Thymus (tissue), 11 donors: Measurements from ENCODE around the gene NLRC3. TPM values are rescaled to one million over a fixed set of nuclear protein-coding genes. Genes with fewer than 3 reads are reported as not detected.

Experiments used
- DNase-seq, 9 donors: peaks; one replicate each; pipeline ENCODE4 v3.0.0-alpha.2; 2013; ENCODE audit warnings: low spot score in 9 of 9, low read depth in 6 of 9, missing footprints in 1 of 9
- H3K27ac ChIP-seq, 2 donors: one replicate each; pipeline ENCODE4 v1.5.1; 2013; ENCODE audit warnings: control low read depth in 1 of 2, low read depth in 1 of 2, low read length in 1 of 2, mild to moderate bottlenecking in 1 of 2, moderate library complexity in 1 of 2
- H3K27me3 ChIP-seq, 2 donors: one replicate each; pipeline ENCODE4 v1.5.1; 2013; ENCODE audit warnings: low read length in 1 of 2; ENCODE audit not compliant: control insufficient read depth in 2 of 2, insufficient read depth in 1 of 2
- H3K36me3 ChIP-seq, 2 donors: one replicate each; pipeline ENCODE4 v1.5.1; 2013; ENCODE audit warnings: low read length in 1 of 2, mild to moderate bottlenecking in 1 of 2, moderate library complexity in 1 of 2; ENCODE audit not compliant: control insufficient read depth in 2 of 2, insufficient read depth in 2 of 2
- H3K4me1 ChIP-seq, 2 donors: one replicate each; pipeline ENCODE4 v1.5.1; 2013; ENCODE audit warnings: low read length in 2 of 2; ENCODE audit not compliant: control insufficient read depth in 2 of 2, insufficient read depth in 2 of 2
- H3K4me3 ChIP-seq, 2 donors: one replicate each; pipeline ENCODE4 v1.5.1; 2013; ENCODE audit warnings: low read length in 2 of 2, control low read depth in 1 of 2, mild to moderate bottlenecking in 1 of 2
- H3K9me3 ChIP-seq, 2 donors: one replicate each; pipeline ENCODE4 v1.5.1; 2013; ENCODE audit warnings: low read length in 1 of 2, mild to moderate bottlenecking in 1 of 2; ENCODE audit not compliant: control insufficient read depth in 2 of 2, insufficient read depth in 1 of 2
- WGBS: extraction: QIAGEN DNeasy Blood & Tissue Kit; methylation state at CpG from one replicate; pipeline ENCODE4 v1.1.7; 2013; 5-methylcytosine and 5-hydroxymethylcytosine counted together
- polyA plus RNA-seq: library from polyadenylated mRNA; stranded (reverse); fragments of 200-250 nt; gene quantifications from one replicate; pipeline ENCODE4 v1.2.3, GENCODE V29; 2013
- total RNA-seq: library from RNA; stranded (reverse); fragments of 120-200 nt; gene quantifications from one replicate; pipeline ENCODE4 v1.2.4, GENCODE V29; 2013
- donor health status: healthy.

NLRC3 gene
- total and polyA plus RNA-seq, 2 donors, result 11.9 to 18.8 TPM

DNA sequence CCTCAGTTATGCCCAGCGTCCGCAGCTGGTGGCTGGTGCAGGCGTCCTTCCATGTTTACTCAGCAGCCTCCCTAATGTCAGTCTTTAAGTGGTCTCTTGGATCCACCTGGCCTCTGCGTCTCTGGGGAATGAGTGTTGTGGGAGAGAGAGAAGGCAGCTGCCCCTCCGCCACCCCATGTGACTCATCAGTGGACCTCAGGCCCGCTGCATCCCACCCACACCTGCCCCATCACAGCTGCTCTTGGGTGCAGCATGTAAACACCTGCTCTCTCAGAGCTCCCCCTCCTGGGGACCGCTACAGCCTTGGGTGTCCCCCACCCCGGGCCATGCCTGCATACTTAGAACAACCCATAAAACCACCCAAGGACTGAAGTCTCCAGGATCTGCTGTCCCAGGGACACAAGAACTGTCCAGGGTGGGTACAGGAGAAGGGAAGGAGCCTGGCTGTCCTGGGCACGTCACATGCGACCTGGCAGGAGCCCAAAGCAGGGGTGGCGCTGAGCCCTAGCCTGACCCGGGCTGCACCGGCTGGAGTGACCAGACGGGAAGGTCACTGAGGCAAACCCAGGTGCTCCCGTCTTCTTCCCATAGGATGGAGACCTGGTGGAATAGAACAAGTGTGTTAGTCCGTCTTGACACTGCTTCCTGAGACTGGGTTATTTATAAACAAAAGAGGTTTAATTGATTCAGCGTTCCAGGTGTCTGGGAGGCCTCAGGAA is 86.1 kb downstream of the NLRC3 start:
- Histone ChIP-seq H3K4me1 (no peaks in the 10 kb centered on the region), H3K36me3 (peaks cover 7 to 20% of the 10 kb centered on the region in 2 donors), H3K27ac (no peak overlapping the region), H3K9me3 (no peaks in the 10 kb centered on the region), H3K4me3 (no peak overlapping the region), H3K27me3 (no peaks in the 10 kb centered on the region)
- no peak for DNase-seq
- WGBS, result 82% methylated on average over 17 of the region's 17 CpGs

Other genes with a start within 250 kb of the NLRC3 start
- gene OR2C1, start 221.5 kb downstream of the NLRC3 start, total RNA-seq, result 0.14 TPM
- 0.21 TPM for gene OR2C1, start 221.5 kb downstream of the NLRC3 start, polyA plus RNA-seq
- gene ZSCAN32, start 176.4 kb downstream of the NLRC3 start, total RNA-seq, result 19.7 TPM
- gene ZSCAN32, start 176.4 kb downstream of the NLRC3 start, polyA plus RNA-seq, result 16.3 TPM
- gene ZNF174, start 176.2 kb downstream of the NLRC3 start, total RNA-seq, result 9.0 TPM
- 7.0 TPM for gene ZNF174, start 176.2 kb downstream of the NLRC3 start, polyA plus RNA-seq
- gene ZNF597, start 133.9 kb downstream of the NLRC3 start, total RNA-seq, result 2.5 TPM
- gene ZNF597, start 133.9 kb downstream of the NLRC3 start, polyA plus RNA-seq, result 2.3 TPM
- 8.6 TPM for gene NAA60, start 133.7 kb downstream of the NLRC3 start, total RNA-seq
- gene NAA60, start 133.7 kb downstream of the NLRC3 start, polyA plus RNA-seq, result 36.0 TPM
- gene C16orf90, start 81.9 kb downstream of the NLRC3 start, total RNA-seq, result not detected
- not detected for gene C16orf90, start 81.9 kb downstream of the NLRC3 start, polyA plus RNA-seq
- 18.4 TPM for gene CLUAP1, start 76.4 kb downstream of the NLRC3 start, total RNA-seq
- 17.8 TPM for gene CLUAP1, start 76.4 kb downstream of the NLRC3 start, polyA plus RNA-seq
- gene SLX4, start 34.2 kb upstream of the NLRC3 start, total RNA-seq, result 2.0 TPM
- gene SLX4, start 34.2 kb upstream of the NLRC3 start, polyA plus RNA-seq, result 2.9 TPM
- gene DNASE1, start 77.3 kb upstream of the NLRC3 start, total RNA-seq, result 15.8 TPM
- gene DNASE1, start 77.3 kb upstream of the NLRC3 start, polyA plus RNA-seq, result 18.8 TPM
- 48.4 TPM for gene TRAP1, start 140.1 kb upstream of the NLRC3 start, total RNA-seq
- 46.5 TPM for gene TRAP1, start 140.1 kb upstream of the NLRC3 start, polyA plus RNA-seq